Adipose tissue (tissue), 3 donors: Measurements from ENCODE around the gene JUND. TPM values are rescaled to one million over a fixed set of nuclear protein-coding genes. Genes with fewer than 3 reads are reported as not detected.

Experiments used
- H3K27ac ChIP-seq: one replicate; pipeline ENCODE4 v1.5.1; 2013; ENCODE audit warnings: low read depth, low read length
- WGBS, 3 donors: extraction: QIAGEN DNeasy Blood & Tissue Kit; methylation state at CpG; one replicate each; pipeline ENCODE4 v1.1.7; 2013; 5-methylcytosine and 5-hydroxymethylcytosine counted together
- polyA plus RNA-seq, 3 donors: library from polyadenylated mRNA; stranded (reverse); fragments of 200-250 nt; gene quantifications; one replicate each; pipeline ENCODE4 v1.2.3, GENCODE V29; 2013
- donor health status: healthy with polysubstance abuse.
- donor health status: Bipolar disorder and iron deficiency.
- donor health status: healthy.

Gene JUND
- polyA plus RNA-seq, 3 donors: 165 to 392 (median 214) TPM

- H3K27ac ChIP-seq: peak overlapping the region; percentile 95
- WGBS, 3 donors: 0 to 2% (median 1%) methylated on average over 45 to 55 of the region's 55 CpGs
Measured at GRCh38 chr19:18279516-18280246, 1.7 kb downstream of the JUND start.

- 1 to 5% (median 4%) methylated on average over 5 of the region's 5 CpGs for WGBS, 3 donors
- no peak overlapping the region for H3K27ac ChIP-seq
Measured at GRCh38 chr19:18279266-18279515, 2.2 kb downstream of the JUND start.

- WGBS, 3 donors: 50 to 59% (median 56%) methylated on average over 10 of the region's 10 CpGs
- no peak overlapping the region for H3K27ac ChIP-seq
Measured at GRCh38 chr19:18278521-18279265, 2.7 kb downstream of the JUND start.

- WGBS, 3 donors: 21 to 38% (median 30%) methylated on average over 13 of the region's 13 CpGs
- H3K27ac ChIP-seq: no peak overlapping the region
Measured at GRCh38 chr19:18274781-18275356, 6.6 kb downstream of the JUND start.

- 75 to 83% (median 80%) methylated on average over 9 of the region's 9 CpGs for WGBS, 3 donors
- H3K27ac ChIP-seq: no peak within 1 kb of the TSS
Measured at GRCh38 chr19:18274219-18274780, 7.1 kb downstream of the JUND start, which contains the start of gene IQCN. IQCN (minus strand) TSS chr19:18274452; CDS start chr19:18269478, 4,974 bp downstream.

GRCh38 chr19:18273561-18274218, 7.7 kb downstream of the JUND start:
- no peak overlapping the region for H3K27ac ChIP-seq
- WGBS, 3 donors: 94% methylated on average over 13 of the region's 13 CpGs

GRCh38 chr19:18271433-18271841, 10.0 kb downstream of the JUND start:
- H3K27ac ChIP-seq: no peak overlapping the region
- WGBS, 3 donors: 53 to 66% (median 63%) methylated on average over 6 of the region's 6 CpGs

GRCh38 chr19:18270326-18270725, 11.1 kb downstream of the JUND start:
- 89 to 93% (median 90%) methylated on average over 8 to 9 of the region's 9 CpGs for WGBS, 3 donors
- H3K27ac ChIP-seq: no peak overlapping the region

- WGBS, 3 donors: 62 to 90% (median 75%) methylated on average over 2 of the region's 2 CpGs
- H3K27ac ChIP-seq: no peak overlapping the region
Measured at GRCh38 chr19:18269070-18269723, 12.2 kb downstream of the JUND start.

- H3K27ac ChIP-seq: no peak overlapping the region
- 92 to 93% (median 92%) methylated on average over 42 of the region's 42 CpGs for whole genome bisulfite sequencing, 3 donors
Measured at GRCh38 chr19:18266771-18267686, 14.4 kb downstream of the JUND start.

GRCh38 chr19:18265582-18265981, 15.8 kb downstream of the JUND start:
- WGBS, 3 donors: 90 to 94% (median 92%) methylated on average over 7 of the region's 7 CpGs

GRCh38 chr19:18264971-18265540, 16.4 kb downstream of the JUND start:
- 93 to 95% (median 94%) methylated on average over 22 to 23 of the region's 23 CpGs for WGBS, 3 donors
- no peak overlapping the region for H3K27ac ChIP-seq

More at GRCh38 chr19:18265582-18265981, 15.8 kb downstream of the JUND start:
- H3K27ac ChIP-seq: no peak overlapping the region

GRCh38 chr19:18264137-18264854, 17.1 kb downstream of the JUND start:
- WGBS, 3 donors: 82 to 92% (median 90%) methylated on average over 22 to 23 of the region's 23 CpGs

GRCh38 chr19:18263324-18264136, 17.9 kb downstream of the JUND start:
- 84 to 88% (median 85%) methylated on average over 16 of the region's 16 CpGs for WGBS, 3 donors
- no peak overlapping the region for H3K27ac ChIP-seq

More at GRCh38 chr19:18264137-18264854, 17.1 kb downstream of the JUND start:
- H3K27ac ChIP-seq: no peak overlapping the region

GRCh38 chr19:18262917-18263316, 18.5 kb downstream of the JUND start:
- H3K27ac ChIP-seq: no peak overlapping the region
- WGBS, 3 donors: 92 to 94% (median 93%) methylated on average over 10 of the region's 10 CpGs

GRCh38 chr19:18262144-18262543, 19.3 kb downstream of the JUND start:
- no peak overlapping the region for H3K27ac ChIP-seq
